Activated T-helper 17 cell treated with anti-CD3 and anti-CD28 coated beads, Interleukin-2, amount 50 U/mL, for 72 hours (primary cell): Measurements from ENCODE around the gene METTL4. TPM values are rescaled to one million over a fixed set of nuclear protein-coding genes. Genes with fewer than 3 reads are reported as not detected.

Experiments
- ATAC-seq: fragments of 150-1000 bp; cut with Tn5 transposase; replicated peaks from 2 replicates; pipeline ENCODE4 v1.10.0; 2021; ENCODE audit warnings: mild to moderate bottlenecking, moderate library complexity
- H3K27ac Mint-ChIP-seq: one replicate; pipeline ENCODE4 v1.8.0; 2022; ENCODE audit warnings: mixed read lengths
- H3K27me3 Mint-ChIP-seq: one replicate; pipeline ENCODE4 v1.8.0; 2022; ENCODE audit warnings: mixed read lengths
- H3K36me3 Mint-ChIP-seq: one replicate; pipeline ENCODE4 v1.8.0; 2022; ENCODE audit warnings: low read depth, mild to moderate bottlenecking, mixed read lengths
- H3K4me1 Mint-ChIP-seq: one replicate; pipeline ENCODE4 v1.8.0; 2022; ENCODE audit warnings: mixed read lengths
- H3K4me3 Mint-ChIP-seq: one replicate; pipeline ENCODE4 v1.8.0; 2022; ENCODE audit warnings: mild to moderate bottlenecking, mixed read lengths
- H3K9me3 Mint-ChIP-seq: one replicate; pipeline ENCODE4 v1.8.0; 2022; ENCODE audit warnings: mixed read lengths
- total RNA-seq, 2 donors: library from RNA; stranded (reverse); gene quantifications; one replicate each; pipeline ENCODE4 v1.2.3, GENCODE V29; 2022

METTL4 gene, protein sequence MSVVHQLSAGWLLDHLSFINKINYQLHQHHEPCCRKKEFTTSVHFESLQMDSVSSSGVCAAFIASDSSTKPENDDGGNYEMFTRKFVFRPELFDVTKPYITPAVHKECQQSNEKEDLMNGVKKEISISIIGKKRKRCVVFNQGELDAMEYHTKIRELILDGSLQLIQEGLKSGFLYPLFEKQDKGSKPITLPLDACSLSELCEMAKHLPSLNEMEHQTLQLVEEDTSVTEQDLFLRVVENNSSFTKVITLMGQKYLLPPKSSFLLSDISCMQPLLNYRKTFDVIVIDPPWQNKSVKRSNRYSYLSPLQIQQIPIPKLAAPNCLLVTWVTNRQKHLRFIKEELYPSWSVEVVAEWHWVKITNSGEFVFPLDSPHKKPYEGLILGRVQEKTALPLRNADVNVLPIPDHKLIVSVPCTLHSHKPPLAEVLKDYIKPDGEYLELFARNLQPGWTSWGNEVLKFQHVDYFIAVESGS
- 10 to 100 TPM; 31.2 to 46.6 TPM for total RNA-seq

DNA sequence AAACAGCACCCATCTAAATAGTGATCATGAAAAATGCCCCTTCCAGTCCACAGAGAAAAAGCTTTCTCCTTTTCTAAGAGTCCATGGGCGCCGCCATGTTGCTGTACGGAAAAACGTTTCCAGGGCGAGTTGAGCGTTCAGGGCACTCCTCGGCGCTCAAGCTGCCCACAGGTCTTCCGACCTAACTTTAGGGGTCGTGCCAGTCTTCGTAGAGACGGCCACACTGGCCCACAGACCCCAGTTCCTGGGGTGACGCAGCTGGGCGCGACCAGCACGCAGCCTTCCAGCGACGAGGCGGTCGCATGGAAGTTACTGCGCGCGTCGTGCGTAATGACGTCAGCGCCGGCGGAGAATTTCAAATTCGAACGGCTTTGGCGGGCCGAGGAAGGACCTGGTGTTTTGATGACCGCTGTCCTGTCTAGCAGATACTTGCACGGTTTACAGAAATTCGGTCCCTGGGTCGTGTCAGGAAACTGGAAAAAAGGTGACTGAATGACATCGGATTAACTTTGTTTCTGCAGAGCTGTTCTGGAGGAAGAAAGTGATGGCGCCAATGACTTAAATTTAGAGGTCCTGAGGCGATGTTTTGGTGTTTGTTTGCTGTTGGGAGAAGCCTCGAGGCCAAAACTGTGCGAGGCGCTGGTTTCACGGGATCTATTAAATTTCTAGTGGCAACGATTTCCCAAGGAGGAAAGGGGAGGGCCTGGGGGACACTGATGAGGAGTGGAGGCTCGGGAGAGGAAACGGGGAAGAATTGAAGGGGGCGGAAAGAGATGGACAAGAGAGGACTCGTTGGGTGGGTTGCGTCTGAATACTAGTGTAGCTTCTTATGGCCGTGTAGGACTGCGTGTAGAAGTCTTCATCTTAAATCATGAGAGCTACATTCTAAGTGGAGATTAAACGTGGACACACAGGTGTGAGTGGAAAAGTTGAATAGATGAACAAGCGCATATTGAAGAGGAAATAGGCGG is at the start of gene METTL4, which contains the start of gene NDC80:
METTL4 (minus strand) TSS at position 306 of the 971 bp plus-strand sequence. CDS start 4,289 bp downstream, outside the sequence.
NDC80 (plus strand) TSS at position 358 of the 971 bp plus-strand sequence. CDS start 1,429 bp downstream, outside the sequence.
- Mint-ChIP-seq H3K4me1 (peaks cover 30% of the 10 kb centered on the region), H3K9me3 (no peaks in the 10 kb centered on the region)

DNA sequence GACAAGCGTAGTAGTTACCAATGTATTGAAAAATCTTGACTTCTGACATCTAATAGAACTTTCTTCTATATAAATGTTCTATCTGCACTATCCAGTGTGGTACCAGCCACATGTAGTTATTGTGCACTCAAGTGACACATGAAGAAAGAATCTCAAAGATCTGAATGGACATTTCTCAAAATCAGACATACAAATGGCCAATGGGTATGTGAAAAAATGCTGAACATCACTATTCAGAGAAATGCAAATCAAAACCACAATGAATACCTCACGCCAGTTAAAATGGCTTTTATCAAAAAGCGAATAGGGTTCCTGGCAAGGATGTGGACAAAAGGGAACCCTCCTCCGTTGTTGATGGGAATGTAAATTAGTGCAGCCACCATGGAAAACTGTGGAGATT is 46.7 kb upstream of the METTL4 start:
- no peak for ATAC-seq
- H3K27ac Mint-ChIP-seq, result no peak overlapping the region
- H3K27me3 Mint-ChIP-seq, result no peaks in the 10 kb centered on the region
- H3K9me3 Mint-ChIP-seq, result no peaks in the 10 kb centered on the region
- no peak overlapping the region for H3K4me3 Mint-ChIP-seq
- H3K4me1 Mint-ChIP-seq, result no peaks in the 10 kb centered on the region
- H3K36me3 Mint-ChIP-seq, result peaks cover 33% of the 10 kb centered on the region

More for the DNA sequence above, at the start of gene METTL4, which contains the start of gene NDC80:
- H3K27me3 Mint-ChIP-seq, result no peaks in the 10 kb centered on the region
- H3K4me3 Mint-ChIP-seq, result peak within 1 kb of the TSS; percentile 99
- peak; percentile 91 for ATAC-seq
- H3K36me3 Mint-ChIP-seq, result peaks cover 70% of the 10 kb centered on the region
- peak within 1 kb of the TSS; percentile 100 for H3K27ac Mint-ChIP-seq

DNA sequence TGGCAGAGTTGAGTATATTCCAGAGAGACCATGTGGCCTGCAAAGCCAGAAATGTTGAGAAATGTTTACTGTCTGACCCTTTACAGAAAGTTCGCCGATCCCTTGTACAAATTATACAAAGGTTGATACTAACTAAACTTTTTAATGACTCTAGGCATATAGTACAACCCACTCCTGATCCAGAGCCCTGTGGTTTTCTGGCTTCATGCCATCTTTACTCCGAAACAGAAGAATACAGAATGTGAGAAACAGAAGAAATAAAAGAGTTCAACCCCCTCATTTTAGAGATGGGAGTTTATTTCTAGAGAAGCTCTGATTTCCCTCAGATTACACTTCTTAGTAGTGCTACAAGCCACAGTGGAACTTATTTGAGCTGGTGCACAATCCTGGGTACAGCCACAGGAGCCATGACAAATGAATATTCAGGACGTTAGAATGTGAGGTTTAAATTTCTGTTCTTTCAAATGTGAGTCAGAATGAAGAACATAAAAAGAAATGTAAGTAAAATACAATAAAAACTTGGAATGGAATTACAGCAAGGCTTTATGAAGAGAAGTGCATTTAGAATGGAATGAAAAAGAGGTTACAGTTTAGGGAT is 46.2 kb upstream of the METTL4 start:
- Mint-ChIP-seq H3K36me3 (peaks cover 38% of the 10 kb centered on the region), H3K4me3 (no peak overlapping the region), H3K9me3 (no peaks in the 10 kb centered on the region), H3K27me3 (no peaks in the 10 kb centered on the region), H3K27ac (no peak overlapping the region), H3K4me1 (no peaks in the 10 kb centered on the region)
- no peak for ATAC-seq

DNA sequence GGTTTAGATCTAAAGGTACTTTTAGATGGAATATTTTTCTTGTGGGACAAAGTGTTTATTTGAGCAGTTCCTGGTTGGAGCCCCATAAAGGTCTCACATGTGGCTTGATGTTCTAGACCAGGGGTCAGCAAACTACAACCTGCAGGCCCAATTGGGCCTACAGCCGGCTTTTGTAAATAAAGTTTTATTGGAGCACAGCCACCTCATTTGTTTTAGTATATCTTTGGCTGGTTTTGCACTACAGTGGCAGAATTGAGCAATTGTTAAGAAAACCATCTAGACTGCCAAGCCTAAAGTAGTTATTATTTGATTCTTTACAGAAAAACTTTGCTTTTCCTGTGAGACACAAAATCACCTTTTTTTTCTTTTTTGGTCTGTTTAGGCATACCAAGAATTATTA is 41.7 kb upstream of the METTL4 start:
- Mint-ChIP-seq H3K36me3 (peaks cover 78% of the 10 kb centered on the region), H3K4me3 (no peak overlapping the region), H3K27me3 (no peaks in the 10 kb centered on the region), H3K4me1 (no peaks in the 10 kb centered on the region), H3K27ac (no peak overlapping the region), H3K9me3 (no peaks in the 10 kb centered on the region)
- no peak for ATAC-seq

DNA sequence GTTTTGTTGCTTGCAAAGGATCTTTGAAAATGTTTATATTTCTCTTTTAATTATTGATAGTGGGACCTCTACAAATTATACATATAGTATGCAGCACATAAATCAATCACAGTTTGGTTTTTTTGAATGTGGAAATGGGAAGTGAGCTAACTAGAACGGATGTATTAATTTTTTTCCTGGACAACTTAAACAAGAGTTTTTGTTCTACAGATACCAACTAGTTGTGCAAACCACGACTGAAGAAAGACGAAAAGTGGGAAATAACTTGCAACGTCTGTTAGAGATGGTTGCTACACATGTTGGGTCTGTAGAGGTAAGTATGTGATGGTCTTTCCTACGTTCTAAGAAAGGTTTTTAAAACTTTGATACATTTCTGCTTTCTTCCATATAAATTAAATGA is 39.2 kb upstream of the METTL4 start:
- H3K4me1 Mint-ChIP-seq, result no peaks in the 10 kb centered on the region
- H3K9me3 Mint-ChIP-seq, result no peaks in the 10 kb centered on the region
- no peak overlapping the region for H3K27ac Mint-ChIP-seq
- ATAC-seq, result no peak
- no peaks in the 10 kb centered on the region for H3K27me3 Mint-ChIP-seq
- H3K36me3 Mint-ChIP-seq, result peaks cover 81% of the 10 kb centered on the region
- H3K4me3 Mint-ChIP-seq, result no peak overlapping the region

DNA sequence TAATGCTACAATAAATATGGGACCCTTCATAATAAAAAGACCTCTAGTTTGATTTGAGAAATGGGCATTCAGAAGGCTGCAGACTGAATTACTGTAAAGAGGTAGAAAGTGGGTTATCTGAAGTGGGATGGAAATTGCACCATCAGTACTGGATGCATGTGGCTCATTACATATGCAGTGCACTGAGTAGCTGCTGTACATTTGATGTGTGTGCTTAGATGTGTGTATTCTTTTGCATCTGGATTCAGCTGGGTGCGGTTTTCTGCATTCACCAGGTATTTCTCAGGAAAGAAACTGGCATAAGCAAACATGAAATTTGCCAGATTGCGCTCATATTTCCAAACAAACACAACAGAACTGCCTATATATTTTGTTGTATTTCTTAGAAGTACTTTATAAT is 38.3 kb upstream of the METTL4 start:
- Mint-ChIP-seq H3K4me3 (no peak overlapping the region), H3K4me1 (peaks cover 7% of the 10 kb centered on the region), H3K36me3 (peaks cover 72% of the 10 kb centered on the region), H3K9me3 (no peaks in the 10 kb centered on the region), H3K27ac (no peak overlapping the region), H3K27me3 (no peaks in the 10 kb centered on the region)
- no peak for ATAC-seq

DNA sequence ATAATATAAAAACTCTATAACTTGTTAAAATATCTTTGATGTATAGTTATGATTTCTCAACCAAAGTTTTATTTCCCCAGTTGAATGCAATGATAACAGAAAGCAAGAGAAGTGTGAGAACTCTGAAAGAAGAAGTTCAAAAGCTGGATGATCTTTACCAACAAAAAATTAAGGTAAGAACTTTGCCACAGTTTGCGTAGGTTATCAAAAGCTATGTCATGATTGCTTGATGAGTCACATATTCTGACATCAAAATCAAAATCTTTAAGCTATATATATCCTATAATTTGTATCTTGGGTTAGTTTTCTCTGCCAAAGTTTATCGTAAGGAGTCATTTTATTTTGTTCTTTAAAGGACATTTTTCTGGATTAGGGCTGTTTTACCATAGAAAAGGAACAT is 35.0 kb upstream of the METTL4 start:
- no peaks in the 10 kb centered on the region for H3K27me3 Mint-ChIP-seq
- no peaks in the 10 kb centered on the region for H3K9me3 Mint-ChIP-seq
- no peak for ATAC-seq
- peaks cover 19% of the 10 kb centered on the region for H3K4me1 Mint-ChIP-seq
- peak overlapping the region; percentile 14 for H3K4me3 Mint-ChIP-seq
- peak overlapping the region; percentile 65 for H3K27ac Mint-ChIP-seq
- peaks cover 57% of the 10 kb centered on the region for H3K36me3 Mint-ChIP-seq

DNA sequence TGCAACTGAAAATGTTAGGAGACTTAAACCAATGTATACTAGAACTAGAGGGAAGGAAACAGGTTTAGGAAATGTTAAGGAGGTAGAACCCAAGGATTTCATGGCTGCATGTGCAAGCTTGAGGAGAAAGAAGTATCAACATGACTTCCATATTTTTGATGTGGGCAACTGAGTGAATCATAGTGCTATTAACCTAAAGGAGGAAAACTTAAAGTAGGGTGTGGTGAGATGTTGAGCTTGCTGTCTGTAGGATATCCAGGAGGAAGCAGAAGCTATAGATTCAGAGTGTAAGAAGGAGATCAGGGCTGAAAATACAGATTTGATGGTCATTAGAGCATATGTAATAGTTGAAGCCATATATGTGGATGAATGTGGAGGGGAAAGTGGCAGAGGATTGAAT is 31.5 kb upstream of the METTL4 start:
- Mint-ChIP-seq H3K36me3 (peaks cover 56% of the 10 kb centered on the region), H3K27ac (no peak overlapping the region), H3K4me3 (no peak overlapping the region), H3K27me3 (no peaks in the 10 kb centered on the region), H3K9me3 (no peaks in the 10 kb centered on the region), H3K4me1 (peaks cover 24% of the 10 kb centered on the region)
- peak; percentile 53 for ATAC-seq

DNA sequence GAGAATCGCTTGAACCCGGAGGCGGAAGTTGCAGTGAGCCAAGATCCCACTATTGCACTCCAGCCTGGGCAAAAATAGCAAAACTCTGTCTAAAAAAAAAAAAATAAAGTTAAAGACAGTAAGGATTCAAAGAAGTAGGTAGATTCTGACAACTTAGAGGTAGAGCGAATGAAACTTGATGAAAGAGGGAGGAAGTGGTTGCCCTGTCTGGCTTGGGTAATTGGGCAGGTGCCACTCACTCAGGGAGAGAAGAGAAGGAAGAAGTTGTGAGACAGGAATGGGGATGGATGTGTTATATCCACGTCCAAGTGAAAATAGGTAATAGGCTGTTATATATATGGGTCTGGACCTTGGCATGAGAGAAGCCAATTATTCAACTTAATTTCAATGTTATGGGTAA is 26.3 kb upstream of the METTL4 start:
- H3K27me3 Mint-ChIP-seq, result no peaks in the 10 kb centered on the region
- no peak overlapping the region for H3K27ac Mint-ChIP-seq
- peaks cover 78% of the 10 kb centered on the region for H3K36me3 Mint-ChIP-seq
- H3K4me1 Mint-ChIP-seq, result peaks cover 16% of the 10 kb centered on the region
- no peak for ATAC-seq
- H3K4me3 Mint-ChIP-seq, result no peak overlapping the region
- no peaks in the 10 kb centered on the region for H3K9me3 Mint-ChIP-seq

DNA sequence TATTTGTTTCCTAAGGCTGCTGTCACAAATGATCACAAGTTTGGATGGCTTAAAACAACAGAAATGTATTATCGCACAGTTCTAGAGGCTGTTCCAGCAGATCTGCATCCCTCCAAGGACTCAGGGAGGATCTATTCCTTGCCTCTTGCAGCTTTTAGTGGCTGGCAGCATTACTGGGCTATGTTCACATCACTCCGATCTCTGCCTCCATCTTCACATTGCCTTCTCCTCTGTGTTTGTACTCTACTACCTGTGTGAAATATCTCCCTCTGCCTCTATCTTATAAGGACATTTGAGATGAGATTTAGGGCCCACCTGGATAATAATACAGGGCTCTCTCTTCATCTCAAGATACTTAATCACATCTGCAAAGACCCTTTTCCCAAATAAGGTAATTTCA is 19.0 kb upstream of the METTL4 start:
- peaks cover 75% of the 10 kb centered on the region for H3K36me3 Mint-ChIP-seq
- no peaks in the 10 kb centered on the region for H3K27me3 Mint-ChIP-seq
- ATAC-seq, result no peak
- no peaks in the 10 kb centered on the region for H3K9me3 Mint-ChIP-seq
- H3K27ac Mint-ChIP-seq, result peak overlapping the region; percentile 39
- H3K4me1 Mint-ChIP-seq, result peaks cover 26% of the 10 kb centered on the region
- H3K4me3 Mint-ChIP-seq, result peak overlapping the region; percentile 61

DNA sequence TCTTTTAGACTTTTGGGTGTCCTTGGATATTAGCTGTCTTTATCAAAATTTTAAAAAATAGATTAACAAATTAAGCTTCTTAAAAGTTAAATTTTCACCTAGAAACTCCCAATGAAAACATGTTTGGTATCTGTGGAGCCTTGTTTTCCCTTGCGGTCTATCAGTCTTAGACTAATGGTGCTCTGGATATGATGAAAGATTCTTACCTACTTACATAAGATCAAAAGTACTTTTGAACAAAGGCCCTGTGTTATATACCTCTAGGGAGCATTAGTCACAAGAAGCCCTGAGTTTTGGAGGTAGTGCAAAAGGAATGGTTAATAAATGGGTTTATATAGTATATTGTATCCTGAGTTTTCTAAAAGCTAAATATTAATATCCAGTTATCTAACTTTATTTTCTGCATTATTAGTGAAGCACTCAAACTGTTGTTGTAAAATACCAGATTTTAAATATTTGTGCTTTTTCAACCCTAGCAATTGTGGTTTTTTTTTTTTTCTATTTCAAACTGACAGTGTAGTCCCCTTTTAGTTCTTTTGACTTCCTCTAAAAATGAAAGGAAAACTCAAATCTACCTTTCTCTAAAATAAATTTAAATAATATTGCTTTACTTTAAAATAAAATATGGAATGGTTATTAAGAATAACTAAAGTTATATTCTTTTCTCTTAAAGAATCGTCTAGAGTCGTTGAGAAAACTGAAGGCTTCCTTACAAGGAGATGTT is 18.2 kb upstream of the METTL4 start:
- ATAC-seq, result peak; percentile 65
- no peaks in the 10 kb centered on the region for H3K9me3 Mint-ChIP-seq
- H3K36me3 Mint-ChIP-seq, result peaks cover 74% of the 10 kb centered on the region
- H3K4me3 Mint-ChIP-seq, result peak overlapping the region; percentile 61
- peaks cover 26% of the 10 kb centered on the region for H3K4me1 Mint-ChIP-seq
- peak overlapping the region; percentile 62 for H3K27ac Mint-ChIP-seq
- H3K27me3 Mint-ChIP-seq, result no peaks in the 10 kb centered on the region

DNA sequence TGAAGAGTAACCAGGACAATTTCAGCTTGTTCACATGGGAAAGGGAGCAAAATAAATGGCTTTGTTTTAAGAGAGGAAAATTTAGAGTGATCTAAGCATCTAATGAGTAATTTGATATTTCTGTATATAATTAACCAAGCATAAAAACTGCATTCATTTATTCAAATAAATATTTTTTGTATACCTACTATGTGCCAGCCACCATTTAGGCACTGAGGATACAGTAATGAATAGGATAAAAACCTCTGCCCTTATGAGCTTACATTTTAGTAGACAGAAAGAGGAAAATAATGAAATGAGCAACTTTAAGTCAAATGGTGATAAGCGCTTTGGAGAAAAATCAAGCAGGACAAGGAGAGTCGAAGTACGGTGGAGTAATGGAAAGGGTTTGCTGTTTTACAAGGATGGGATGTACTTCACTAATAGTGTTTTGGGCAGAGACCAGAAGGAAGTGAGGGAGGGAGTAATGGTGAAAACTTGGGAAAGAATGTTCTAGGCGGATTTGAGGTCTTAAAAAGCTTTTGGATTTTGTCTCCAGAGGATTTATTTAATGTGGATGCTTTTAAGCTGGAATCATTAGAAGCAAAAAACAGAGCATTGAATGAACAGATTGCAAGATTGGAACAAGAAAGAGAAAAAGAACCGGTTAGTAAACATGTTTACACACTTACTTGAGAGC is 17.5 kb upstream of the METTL4 start:
- H3K4me3 Mint-ChIP-seq, result peak overlapping the region; percentile 46
- H3K27me3 Mint-ChIP-seq, result no peaks in the 10 kb centered on the region
- peaks cover 68% of the 10 kb centered on the region for H3K36me3 Mint-ChIP-seq
- peak overlapping the region; percentile 62 for H3K27ac Mint-ChIP-seq
- no peak for ATAC-seq
- peaks cover 26% of the 10 kb centered on the region for H3K4me1 Mint-ChIP-seq
- H3K9me3 Mint-ChIP-seq, result no peaks in the 10 kb centered on the region

DNA sequence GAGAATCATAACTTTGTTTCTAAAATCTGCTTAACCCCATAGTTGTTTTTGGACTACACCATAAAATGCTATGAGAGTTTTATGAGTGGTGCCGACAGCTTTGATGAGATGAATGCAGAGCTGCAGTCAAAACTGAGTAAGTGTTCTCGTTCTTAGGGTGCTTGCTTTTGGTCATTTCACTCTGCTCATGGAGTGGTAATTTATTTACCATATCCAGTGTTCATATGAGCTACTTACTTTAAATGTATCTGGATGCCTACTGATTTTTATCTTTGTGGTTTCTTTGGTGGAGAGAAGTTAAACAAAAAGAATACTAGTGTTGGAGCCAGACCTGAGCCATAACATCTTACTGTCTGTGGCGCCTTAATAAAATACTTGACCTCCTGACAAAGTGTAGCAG is 16.5 kb upstream of the METTL4 start:
- Mint-ChIP-seq H3K4me1 (peaks cover 24% of the 10 kb centered on the region), H3K27ac (no peak overlapping the region), H3K4me3 (peak overlapping the region; percentile 10), H3K36me3 (peaks cover 63% of the 10 kb centered on the region), H3K9me3 (no peaks in the 10 kb centered on the region), H3K27me3 (no peaks in the 10 kb centered on the region)
- ATAC-seq, result peak; percentile 55
